Activated T-helper 1 cell treated with anti-CD3 and anti-CD28 coated beads, Interleukin-2, amount 50 U/mL, for 16 hours (primary cell): Measurements from ENCODE around the gene ADAMTS10.
A peak's percentile ranks its signal among the peaks of the same experiment; 100 is the strongest.
"Not testable (repeated sequence)": the region's sequence is repeated elsewhere in the genome, so short reads cannot be mapped to it uniquely, and the experiment has no call there.

Experiments used
- DNase-seq, 2 donors: peaks; one replicate each; pipeline ENCODE4 v3.0.0-alpha.2; 2020; ENCODE audit warnings: low read depth in 1 of 2, low spot score in 1 of 2

Gene ADAMTS10

GRCh38 chr19:8629184-8629583 is 18.7 kb upstream of the ADAMTS10 start:
- DNase-seq, result no peak

- DNase-seq, result no peak
Observed at GRCh38 chr19:8626842-8627241, 16.3 kb upstream of the ADAMTS10 start.

GRCh38 chr19:8622886-8623285 is 12.4 kb upstream of the ADAMTS10 start:
- DNase-seq, result not testable (repeated sequence)

GRCh38 chr19:8618751-8619150 is 8.2 kb upstream of the ADAMTS10 start:
- DNase-seq, result no peak

GRCh38 chr19:8617984-8618383 is 7.5 kb upstream of the ADAMTS10 start:
- no peak for DNase-seq

- not testable (repeated sequence) for DNase-seq
Observed at GRCh38 chr19:8617325-8617724, 6.8 kb upstream of the ADAMTS10 start.

- no peak for DNase-seq
Observed at GRCh38 chr19:8616861-8617260, 6.3 kb upstream of the ADAMTS10 start.

GRCh38 chr19:8615813-8616596 is 5.5 kb upstream of the ADAMTS10 start:
- peak; percentile 27 to 33 for DNase-seq

GRCh38 chr19:8615024-8615423 is 4.5 kb upstream of the ADAMTS10 start:
- DNase-seq, result no peak

- DNase-seq, result no peak
Observed at GRCh38 chr19:8614455-8614854, 3.9 kb upstream of the ADAMTS10 start.

GRCh38 chr19:8612807-8613171 is 2.3 kb upstream of the ADAMTS10 start:
- no peak for DNase-seq

- DNase-seq, result no peak
Observed at GRCh38 chr19:8611877-8612806, 1.6 kb upstream of the ADAMTS10 start.

GRCh38 chr19:8611391-8611876 is 919 bp upstream of the ADAMTS10 start:
- no peak for DNase-seq

GRCh38 chr19:8610936-8611300 is 403 bp upstream of the ADAMTS10 start:
- no peak for DNase-seq

GRCh38 chr19:8609279-8610040 is 1.1 kb downstream of the ADAMTS10 start:
- no peak for DNase-seq

- no peak for DNase-seq
Observed at GRCh38 chr19:8608941-8609278, 1.6 kb downstream of the ADAMTS10 start.

GRCh38 chr19:8607386-8607785 is 3.1 kb downstream of the ADAMTS10 start:
- DNase-seq, result no peak

GRCh38 chr19:8605514-8605913 is 5.0 kb downstream of the ADAMTS10 start:
- no peak for DNase-seq

- DNase-seq, result no peak
Observed at GRCh38 chr19:8601796-8602195, 8.7 kb downstream of the ADAMTS10 start.

GRCh38 chr19:8600816-8601215 is 9.7 kb downstream of the ADAMTS10 start:
- DNase-seq, result no peak

- DNase-seq, result no peak
Observed at GRCh38 chr19:8600064-8600463, 10.5 kb downstream of the ADAMTS10 start.
